Mucosa of descending colon (tissue), 3 donors: Measurements from ENCODE around the gene ZNF526. TPM values are rescaled to one million over a fixed set of nuclear protein-coding genes. Genes with fewer than 3 reads are reported as not detected.

Experiments used
- ATAC-seq: fragments of 200-7000 bp; cut with Tn5 transposase; one replicate; pipeline ENCODE4 v1.9.1; 2020; ENCODE audit warnings: mild to moderate bottlenecking, moderate library complexity
- DNase-seq, 3 donors: peaks; one replicate each; pipeline ENCODE4 v3.0.0-alpha.2; 2020
- H3K36me3 ChIP-seq: fragments of 200-600 bp; one replicate; pipeline ENCODE4 v1.8.0; 2021; ENCODE audit warnings: low read depth, mild to moderate bottlenecking
- H3K4me1 ChIP-seq: fragments of 200-600 bp; one replicate; pipeline ENCODE4 v1.8.0; 2021; ENCODE audit warnings: low read depth, mild to moderate bottlenecking
- H3K4me3 ChIP-seq: fragments of 200-600 bp; one replicate; pipeline ENCODE4 v1.8.0; 2021; ENCODE audit warnings: mild to moderate bottlenecking
- H3K9me3 ChIP-seq: fragments of 200-600 bp; one replicate; pipeline ENCODE4 v1.8.0; 2021; ENCODE audit warnings: mild to moderate bottlenecking
- CTCF ChIP-seq: fragments of 200-600 bp; IDR thresholded peaks from one replicate; pipeline ENCODE4 v1.8.0; 2022; ENCODE audit warnings: antibody characterized with exemption, mild to moderate bottlenecking
- intact Hi-C, 2 donors: fragments of 100-400 bp; cut with DNase I in 1 of 2; cut with micrococcal nuclease in 1 of 2; formaldehyde crosslinking; loops; one replicate each; pipeline versions ENCODE4 v1.11.0 to v1.11.1; 2022; cut with DNase I, micrococcal nuclease
- total RNA-seq, 3 donors: library from RNA; stranded (reverse); fragmentation: NEBNext Ultra II Directional in 2 of 3; extraction: Animal tissue kit (Norgen Biotek cat#: 25700) in 2 of 3; gene quantifications; one replicate each; pipeline versions ENCODE4 v1.2.1 to v1.2.4, GENCODE V29; 2021 to 2023
- donor health status: DM: no; HTN: no; CAD: no; lungs with moderate emphysema.
- donor health status: DM: no; HTN: no; CAD: no.
- donor health status: DM: no; HTN: yes; CAD: no.

The ZNF526 gene
- total RNA-seq, 3 donors from 2014 or later = 9.9 to 13.4 (median 10.4) TPM

GRCh38 chr19:42208612-42209011, 11.5 kb upstream of the ZNF526 start:
- intact Hi-C loops = no loop called here
- ATAC-seq (no peak), DNase-seq (peak in 1 of 3 donors; percentile 20)
- no peak for TF ChIP-seq CTCF
- H3K4me3 ChIP-seq = no peak overlapping the region
- peaks cover 7% of the 10 kb centered on the region for H3K36me3 ChIP-seq
- H3K4me1 ChIP-seq = peaks cover 4% of the 10 kb centered on the region
- no peaks in the 10 kb centered on the region for H3K9me3 ChIP-seq

GRCh38 chr19:42212886-42213285, 7.2 kb upstream of the ZNF526 start:
- peaks cover 3% of the 10 kb centered on the region for H3K36me3 ChIP-seq
- ATAC-seq (no peak), DNase-seq (no peak)
- H3K4me3 ChIP-seq = no peak overlapping the region
- peaks cover 13% of the 10 kb centered on the region for H3K4me1 ChIP-seq
- intact Hi-C loops = no loop called here
- TF ChIP-seq CTCF = no peak
- H3K9me3 ChIP-seq = no peaks in the 10 kb centered on the region

- TF ChIP-seq CTCF = no peak
- intact Hi-C loops = no loop called here
- no peak overlapping the region for H3K4me3 ChIP-seq
- H3K4me1 ChIP-seq = peaks cover 25% of the 10 kb centered on the region
- H3K9me3 ChIP-seq = no peaks in the 10 kb centered on the region
- ATAC-seq (no peak), DNase-seq (no peak)
- no peaks in the 10 kb centered on the region for H3K36me3 ChIP-seq
These were observed 5.2 kb upstream of the ZNF526 start for GRCh38 chr19:42214810-42215485.

- DNase-seq (peak; percentile 53 to 75 (median 72)), ATAC-seq (peak; percentile 27)
- intact Hi-C loops = no loop called here
- peak overlapping the region; percentile 76 for H3K4me3 ChIP-seq
- no peaks in the 10 kb centered on the region for H3K36me3 ChIP-seq
- no peak for TF ChIP-seq CTCF
- no peaks in the 10 kb centered on the region for H3K9me3 ChIP-seq
- H3K4me1 ChIP-seq = peaks cover 34% of the 10 kb centered on the region
These were observed 3.2 kb upstream of the ZNF526 start for GRCh38 chr19:42216653-42217519.

- peak within 1 kb of the TSS; percentile 76 for H3K4me3 ChIP-seq
- no peaks in the 10 kb centered on the region for H3K36me3 ChIP-seq
- no peaks in the 10 kb centered on the region for H3K9me3 ChIP-seq
- TF ChIP-seq CTCF = no peak
- ATAC-seq = peak; percentile 80
- peak; percentile 98 to 100 (median 100) for DNase-seq
- peaks cover 34% of the 10 kb centered on the region for H3K4me1 ChIP-seq
- intact Hi-C loops = no loop called here
These were observed 2.3 kb upstream of the ZNF526 start, which contains the start of gene DEDD2 for GRCh38 chr19:42217520-42218437. DEDD2 (minus strand) TSS chr19:42217677; CDS start chr19:42217007, 670 bp downstream.
